Activated CD4-positive, CD25-positive, alpha-beta regulatory T cell (primary cell): ENCODE results near the gene LRRC27.

ENCODE experiments used
- DNase-seq, 4 experiments: peaks; one replicate each; lab custom pipeline; 2025; lab: John Stamatoyannopoulos, UW

The LRRC27 gene

DNA sequence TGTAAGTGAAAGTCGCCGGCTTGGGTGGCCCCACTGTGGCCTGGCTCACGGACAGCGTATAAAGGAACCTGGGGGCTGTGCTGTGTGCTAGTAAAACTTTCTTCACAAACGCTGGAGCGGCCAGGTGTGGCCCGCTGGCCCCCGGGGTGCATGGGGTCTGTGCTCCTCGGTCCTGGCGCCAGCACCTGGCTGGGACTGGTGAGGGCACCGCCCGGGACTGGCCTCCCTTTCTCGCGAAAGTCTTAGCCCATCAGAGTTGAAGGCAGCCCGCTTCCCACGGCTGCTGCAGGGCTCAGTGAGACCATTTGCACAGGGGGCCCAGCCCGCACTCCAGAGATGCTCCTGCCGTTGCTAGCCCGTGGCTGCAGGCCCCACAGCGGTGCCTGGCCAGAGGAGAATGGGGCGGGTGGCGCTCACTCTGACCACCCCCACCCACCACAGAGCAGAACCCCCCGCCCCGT lies 70.8 kb downstream of the LRRC27 start:
- no peak for DNase-seq

DNA sequence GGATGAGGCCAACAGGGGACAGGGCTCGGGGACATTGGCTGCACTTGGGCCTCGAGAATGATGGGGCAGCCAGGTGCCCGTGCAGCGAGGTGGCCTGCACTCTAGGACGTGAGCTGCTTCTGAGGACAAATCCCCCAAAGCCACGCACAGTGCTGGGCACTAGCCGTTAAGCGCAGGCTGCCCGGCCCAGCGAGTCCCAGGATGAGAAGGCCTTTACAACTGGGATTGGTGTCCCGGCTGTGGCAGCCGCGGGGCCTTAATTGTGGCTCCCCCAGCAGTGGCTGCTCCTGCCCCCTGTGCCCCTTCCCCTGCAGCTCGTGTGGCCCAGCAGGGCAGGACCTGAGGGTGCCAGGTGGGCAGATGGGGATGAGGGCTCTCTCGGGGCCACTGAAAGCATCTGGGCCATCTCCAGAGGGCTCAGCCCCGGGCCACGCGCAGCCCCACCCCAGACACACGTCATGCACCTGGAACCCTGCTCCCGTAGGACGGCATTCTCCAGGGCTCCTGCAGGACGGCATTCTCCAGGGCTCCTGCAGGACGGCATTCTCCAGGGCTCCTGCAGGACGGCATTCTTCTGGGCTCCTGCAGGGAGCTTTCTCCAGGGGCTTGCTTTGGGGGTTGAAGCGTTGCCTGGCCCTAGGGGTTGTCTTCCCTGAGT lies 71.6 kb downstream of the LRRC27 start:
- DNase-seq, result no peak

DNA sequence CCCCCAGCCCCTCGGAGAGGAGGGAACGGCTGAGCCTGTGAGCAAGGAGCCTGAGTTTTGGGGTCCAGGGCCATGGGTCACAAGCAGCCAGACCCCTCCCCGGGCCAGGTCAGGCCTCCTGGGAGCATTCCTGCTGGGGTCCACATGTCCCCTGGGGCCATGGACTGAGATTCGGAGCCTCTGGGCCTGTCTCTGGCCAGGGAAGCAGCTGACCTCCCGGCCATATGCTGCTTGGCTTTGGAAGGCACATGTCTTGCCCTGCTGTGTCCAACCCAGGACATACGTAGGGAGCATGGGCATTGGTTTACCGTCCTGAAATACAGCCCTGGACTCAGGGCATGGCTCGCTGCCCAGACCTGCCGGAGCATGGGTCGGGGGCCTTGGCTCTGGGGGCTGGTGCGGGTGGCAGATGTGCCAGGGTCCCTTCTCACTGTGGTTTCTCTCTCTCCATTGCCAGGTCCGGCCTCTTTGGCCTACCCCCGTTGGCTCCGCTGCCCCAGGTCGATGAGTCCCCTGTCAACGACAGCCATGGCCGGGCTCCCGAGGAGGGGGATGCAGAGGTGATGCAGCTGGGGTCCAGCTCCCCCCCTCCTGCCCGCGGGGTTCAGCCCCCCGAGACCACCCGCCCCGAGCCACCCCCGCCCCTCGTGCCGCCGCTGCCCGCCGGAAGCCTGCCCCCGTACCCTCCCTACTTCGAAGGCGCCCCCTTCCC lies 72.3 kb downstream of the LRRC27 start:
- DNase-seq, result no peak

DNA sequence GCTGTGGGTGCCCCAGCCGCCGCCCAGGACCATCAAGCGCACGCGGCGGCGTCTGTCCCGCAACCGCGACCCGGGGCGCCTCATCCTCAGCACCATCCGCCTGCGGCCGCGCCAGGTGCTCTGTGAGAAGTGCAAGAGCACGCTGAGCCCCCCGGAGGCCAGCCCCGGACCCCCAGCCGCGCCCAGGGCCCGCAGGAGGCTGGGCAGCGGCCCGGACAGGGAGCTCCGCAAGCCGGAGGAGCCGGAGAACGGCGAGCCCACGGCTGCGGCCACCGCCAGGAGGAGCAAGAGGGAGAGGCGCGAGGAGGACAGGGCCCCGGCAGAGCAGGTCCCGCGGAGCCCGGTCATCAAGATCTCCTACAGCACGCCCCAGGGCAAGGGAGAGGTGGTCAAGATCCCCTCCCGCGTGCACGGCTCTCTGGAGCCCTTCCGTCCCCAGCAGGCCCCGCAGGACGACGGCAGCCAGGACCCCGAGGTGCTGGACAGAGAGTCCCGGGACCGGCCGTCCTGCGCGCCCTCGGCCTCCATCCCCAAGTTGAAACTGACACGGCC lies 73.0 kb downstream of the LRRC27 start:
- DNase-seq, result no peak

DNA sequence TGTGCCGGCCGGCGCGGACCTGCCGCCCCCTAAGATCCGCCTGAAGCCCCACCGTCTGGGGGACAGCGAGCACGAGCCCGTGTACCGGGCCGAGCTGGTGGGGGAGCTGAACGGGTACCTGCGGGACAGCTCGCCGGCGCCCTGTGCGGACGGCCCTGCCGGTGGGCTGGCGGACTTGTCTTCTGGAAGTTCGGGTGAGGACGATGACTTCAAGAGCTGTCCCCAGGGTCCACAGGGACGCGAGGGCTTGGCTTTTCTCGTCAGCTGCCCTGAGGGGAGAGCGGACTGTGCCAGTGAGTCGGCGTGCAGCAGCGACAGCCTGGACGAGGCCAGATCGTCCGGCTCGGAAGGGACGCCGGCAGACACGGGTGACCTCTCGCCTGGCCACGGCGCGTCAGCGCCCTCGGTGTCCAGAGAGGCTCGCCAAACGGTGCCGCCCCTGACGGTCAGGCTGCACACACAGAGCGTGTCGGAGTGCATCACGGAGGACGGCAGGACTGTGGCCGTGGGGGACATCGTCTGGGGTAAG lies 73.5 kb downstream of the LRRC27 start:
- DNase-seq, result no peak

DNA sequence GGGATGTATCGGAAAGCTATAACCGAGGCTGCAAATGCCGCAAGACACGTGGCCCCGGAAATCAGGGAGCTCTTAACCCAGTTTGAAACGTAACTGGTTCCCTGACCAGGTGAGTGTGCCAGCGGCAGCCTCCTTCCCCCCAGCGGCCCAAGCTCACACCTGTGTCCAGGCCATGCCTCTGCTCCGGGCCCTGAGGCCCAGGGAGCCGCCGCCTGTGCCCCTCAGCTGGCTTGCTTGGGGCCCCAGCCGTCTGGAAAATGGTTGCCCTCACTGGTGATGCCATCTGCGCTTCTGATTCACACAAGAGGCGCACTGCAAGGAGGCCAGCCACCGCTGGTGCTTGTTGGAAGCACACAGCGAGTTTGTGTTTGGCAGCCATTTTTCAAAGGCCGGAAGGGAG lies 74.2 kb downstream of the LRRC27 start:
- DNase-seq, result no peak

DNA sequence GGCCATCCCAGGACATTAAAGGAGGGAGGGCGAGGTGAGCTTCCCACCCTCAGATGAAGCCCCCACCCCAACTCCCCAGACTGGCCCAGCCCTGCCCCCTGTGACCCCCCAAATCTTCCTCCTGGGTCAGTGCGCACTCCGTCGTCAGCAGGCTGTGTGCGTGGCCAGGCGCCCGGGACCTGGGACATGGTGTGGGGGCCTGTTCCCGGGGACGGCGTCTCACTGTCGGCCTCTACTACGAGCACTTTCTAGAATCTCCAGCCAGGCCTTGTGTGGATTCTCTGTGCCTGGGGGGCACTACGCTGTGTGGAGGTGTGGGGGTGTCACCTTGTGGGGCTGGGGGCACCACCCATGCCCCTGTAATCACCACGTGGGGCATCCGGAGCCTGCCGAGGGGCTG lies 74.8 kb downstream of the LRRC27 start:
- no peak for DNase-seq

DNA sequence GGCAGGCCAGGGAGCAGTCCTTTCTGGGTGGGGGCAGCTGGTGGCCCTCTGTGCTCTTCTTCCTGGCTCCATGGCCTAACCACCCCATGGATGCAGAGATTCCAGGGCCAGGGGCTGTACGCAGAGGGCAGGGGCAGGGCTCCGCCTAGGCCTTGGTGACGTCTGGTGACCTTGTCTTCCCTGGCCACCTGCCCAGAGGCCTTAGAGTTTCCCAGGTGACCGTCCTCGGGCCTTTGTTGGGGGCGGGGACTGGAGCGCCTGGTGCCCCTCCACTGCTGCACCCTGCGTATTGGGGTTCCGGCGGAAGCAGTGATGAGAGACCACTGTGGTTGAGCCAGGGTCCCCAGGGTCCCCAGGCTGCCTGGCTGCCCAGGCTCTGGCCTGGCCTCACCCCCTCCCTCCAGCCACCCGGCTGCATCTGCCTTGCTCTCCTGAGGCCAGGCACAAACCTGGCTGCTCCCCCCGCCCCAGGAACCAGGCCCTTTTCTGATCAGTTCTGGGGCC lies 75.3 kb downstream of the LRRC27 start:
- DNase-seq, result no peak

DNA sequence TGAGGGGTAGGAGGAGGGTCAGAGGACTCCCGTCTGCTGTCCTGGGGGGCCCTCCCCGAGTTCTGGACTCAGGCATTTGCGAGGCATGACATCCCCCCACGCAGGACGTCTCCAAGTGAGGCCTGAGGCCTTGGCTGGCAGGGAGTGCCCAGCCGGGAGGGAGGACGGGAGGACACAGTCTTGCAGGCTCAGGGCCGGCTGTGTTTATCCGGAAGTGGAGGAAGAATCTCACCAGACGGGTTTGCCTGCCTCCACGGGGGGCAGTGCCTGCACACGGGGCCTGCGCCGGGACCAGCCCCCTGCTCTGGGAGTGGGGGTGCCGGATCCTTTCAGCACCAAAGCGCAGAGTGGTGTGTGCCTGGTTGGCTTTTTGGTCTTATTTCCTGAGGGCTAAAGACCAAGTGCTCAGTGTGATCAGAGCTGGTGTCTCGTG lies 75.9 kb downstream of the LRRC27 start:
- DNase-seq, result no peak

DNA sequence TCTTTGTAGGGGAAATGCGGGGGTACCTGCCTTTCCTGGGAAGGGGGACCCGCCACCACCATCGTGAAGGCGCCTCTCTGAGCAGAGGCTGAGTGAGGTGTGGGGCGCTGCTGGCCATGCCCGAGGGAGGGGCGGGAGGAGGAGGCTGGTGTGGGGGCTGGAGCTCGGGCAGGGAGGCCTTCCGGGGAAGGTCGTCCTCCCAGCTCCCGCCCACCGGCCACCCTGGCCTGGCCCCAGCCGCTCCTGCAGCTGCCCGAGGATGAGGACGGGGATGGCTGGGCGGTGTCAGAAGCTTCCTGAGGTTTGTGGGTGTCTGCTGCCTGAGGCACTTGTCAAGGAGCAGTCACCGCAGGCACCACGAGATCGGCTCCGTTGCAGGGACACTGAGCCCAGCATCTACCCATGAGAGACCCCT lies 76.4 kb downstream of the LRRC27 start:
- no peak for DNase-seq

DNA sequence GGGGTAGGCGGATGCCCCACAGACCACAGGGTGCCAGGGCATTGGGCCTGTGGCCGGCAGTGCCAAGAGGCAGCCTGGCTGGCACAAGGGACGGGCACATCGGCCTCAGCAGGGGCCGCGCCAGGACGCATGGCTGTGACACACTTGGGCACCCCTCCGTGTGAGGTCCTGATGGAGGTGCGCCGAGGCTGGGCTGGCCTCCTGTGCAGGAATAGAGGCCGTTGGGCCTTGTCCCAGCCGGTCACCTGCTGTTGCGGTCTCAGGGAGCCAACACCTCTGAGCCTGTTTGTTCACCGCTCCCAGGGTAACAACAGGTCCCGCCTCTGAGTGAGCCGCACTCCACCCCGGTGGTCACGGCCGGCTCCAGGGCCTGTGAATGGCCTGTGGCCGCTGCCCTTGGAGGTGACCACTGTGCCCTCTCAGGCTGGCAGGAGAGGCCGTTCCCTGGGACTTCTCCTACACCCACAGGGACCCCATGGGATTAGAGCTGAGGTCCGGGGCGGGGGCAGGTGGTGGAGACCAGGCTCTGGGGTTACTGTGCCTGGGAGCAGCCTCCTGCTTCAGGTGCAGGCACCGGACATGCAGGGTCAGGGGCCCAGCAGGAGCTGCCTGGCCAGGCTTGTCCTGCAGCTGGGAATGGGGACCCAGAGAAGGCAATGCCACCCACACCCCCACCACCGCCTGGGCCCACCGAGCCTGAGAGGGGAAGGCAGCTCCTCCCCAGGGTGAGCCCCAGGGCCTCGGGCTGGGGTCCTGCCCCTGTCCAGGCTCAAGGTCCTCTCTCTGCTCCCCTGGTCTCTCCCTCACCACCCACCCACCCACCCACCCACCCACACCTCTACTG lies 77.1 kb downstream of the LRRC27 start:
- DNase-seq, result no peak

DNA sequence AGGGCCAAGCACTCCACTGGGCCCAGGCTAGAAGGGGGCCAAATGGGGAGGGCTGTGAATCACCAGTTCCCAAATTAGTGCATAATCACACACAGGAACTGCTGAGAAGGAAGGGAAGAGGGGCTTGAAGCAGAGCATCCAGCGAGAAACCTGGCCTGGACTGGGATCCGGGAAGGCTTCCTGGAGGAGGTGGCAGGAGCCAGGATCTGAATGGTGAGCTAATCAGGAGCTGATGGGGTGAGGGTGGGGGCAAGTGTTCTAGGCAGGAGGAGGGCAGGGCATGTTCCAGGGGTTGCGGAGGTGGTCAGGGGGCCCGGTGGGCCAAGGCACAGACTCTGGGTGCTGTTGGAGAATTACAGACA lies 77.7 kb downstream of the LRRC27 start:
- no peak for DNase-seq

DNA sequence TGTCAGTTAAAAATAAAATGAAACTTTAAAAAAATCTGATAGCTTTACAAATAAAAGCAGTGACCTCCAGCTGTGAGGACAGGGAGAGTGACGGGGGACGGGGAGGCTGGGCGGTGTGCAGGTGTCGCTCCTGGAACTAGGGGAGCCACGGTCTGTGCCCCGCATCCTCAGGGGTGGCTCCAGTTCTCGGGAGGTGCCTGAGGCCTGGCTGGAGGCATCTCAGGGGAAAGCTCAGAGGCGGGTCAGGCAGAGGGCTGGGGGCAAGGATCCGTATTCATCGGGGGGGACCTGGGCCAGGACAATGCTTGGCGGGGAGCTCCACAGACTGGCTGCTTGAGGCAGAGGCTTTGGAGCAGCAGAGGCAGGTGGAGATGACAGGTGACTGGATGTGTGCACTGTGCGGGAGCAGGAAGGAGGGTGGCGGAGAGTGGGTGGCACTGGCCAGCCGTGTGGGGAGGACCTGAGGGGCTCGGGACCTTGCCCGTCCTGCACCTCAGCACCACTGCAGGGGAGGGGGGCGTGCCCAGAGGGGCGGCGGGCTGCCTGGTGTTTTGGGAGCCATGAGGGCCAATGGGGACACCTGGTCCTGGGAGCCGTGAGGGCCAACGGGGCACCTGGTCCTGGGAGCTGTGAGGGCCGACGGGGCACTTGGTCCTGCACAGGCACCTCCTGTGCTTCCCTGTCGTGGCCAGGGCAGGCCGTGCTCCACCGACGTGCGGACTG lies 78.2 kb downstream of the LRRC27 start:
- DNase-seq, result no peak

DNA sequence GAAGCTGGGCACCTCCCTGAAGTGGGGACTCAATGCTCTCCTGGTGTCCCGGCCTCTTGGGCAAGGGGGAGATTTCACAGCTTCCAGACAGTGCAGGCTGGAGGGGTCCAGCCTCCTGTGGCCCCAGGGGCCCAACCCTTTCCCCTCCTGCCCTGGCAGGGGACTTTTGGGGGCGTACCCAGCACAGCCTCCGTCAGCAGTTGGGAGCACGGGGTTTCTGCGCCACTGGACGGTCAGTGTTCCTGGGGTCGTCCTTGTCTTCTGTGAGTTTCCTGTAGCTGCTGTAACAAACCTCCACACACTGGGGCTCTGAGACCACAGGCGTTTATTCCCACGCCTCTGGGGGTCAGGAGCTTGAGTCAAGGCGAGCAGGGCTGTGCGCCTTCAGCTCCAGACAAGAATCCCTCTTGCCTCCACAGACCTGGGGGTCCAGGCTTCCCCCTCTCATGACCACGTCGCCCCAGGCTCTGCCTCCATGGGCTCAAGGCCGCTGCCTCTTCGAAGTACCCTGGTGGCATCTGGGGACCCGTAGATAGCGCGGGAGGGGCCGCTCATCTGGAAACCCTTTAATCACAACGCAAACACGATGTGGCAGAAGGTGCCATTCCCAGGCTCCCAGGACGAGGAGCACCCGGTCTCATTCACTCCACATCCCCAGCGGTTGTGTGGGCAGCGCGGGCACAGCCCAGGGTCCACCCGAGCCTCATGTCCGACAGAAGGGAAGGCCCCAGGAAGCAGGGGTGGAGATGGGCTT lies 79.0 kb downstream of the LRRC27 start:
- no peak for DNase-seq

DNA sequence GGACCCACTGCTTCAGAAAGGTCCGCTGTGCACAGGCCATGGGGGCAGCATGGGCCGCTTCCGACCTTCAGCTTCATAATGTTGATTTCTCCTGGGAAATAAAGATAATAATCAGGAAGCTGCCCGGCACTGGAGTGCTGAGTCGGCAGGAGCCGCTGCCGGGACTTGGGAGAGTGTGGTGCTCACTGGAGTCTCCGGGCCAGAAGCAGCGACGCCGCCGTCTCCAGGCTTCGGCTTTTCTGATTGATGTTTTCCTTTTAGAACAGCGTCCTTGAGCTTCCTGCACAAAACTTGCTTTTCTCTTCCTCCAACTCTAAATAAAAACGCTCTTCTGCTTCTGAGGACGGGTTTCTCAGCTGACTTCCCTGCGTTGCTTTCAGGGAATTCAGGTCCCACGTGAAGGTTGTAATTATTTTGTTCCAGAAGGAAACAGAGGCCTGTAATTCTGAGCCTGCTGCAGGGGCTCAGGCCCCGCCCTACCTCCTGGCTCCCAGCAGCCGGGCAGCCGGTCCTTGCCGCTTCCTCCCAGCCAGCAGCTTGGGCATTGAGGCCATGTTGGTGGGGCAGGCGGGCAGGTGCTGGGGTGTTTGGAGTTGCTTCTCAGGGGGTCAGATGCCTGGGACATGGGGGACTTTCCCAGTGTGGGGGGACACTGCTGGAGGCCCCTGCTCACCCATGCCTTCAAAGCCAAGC lies 79.7 kb downstream of the LRRC27 start:
- DNase-seq, result no peak

DNA sequence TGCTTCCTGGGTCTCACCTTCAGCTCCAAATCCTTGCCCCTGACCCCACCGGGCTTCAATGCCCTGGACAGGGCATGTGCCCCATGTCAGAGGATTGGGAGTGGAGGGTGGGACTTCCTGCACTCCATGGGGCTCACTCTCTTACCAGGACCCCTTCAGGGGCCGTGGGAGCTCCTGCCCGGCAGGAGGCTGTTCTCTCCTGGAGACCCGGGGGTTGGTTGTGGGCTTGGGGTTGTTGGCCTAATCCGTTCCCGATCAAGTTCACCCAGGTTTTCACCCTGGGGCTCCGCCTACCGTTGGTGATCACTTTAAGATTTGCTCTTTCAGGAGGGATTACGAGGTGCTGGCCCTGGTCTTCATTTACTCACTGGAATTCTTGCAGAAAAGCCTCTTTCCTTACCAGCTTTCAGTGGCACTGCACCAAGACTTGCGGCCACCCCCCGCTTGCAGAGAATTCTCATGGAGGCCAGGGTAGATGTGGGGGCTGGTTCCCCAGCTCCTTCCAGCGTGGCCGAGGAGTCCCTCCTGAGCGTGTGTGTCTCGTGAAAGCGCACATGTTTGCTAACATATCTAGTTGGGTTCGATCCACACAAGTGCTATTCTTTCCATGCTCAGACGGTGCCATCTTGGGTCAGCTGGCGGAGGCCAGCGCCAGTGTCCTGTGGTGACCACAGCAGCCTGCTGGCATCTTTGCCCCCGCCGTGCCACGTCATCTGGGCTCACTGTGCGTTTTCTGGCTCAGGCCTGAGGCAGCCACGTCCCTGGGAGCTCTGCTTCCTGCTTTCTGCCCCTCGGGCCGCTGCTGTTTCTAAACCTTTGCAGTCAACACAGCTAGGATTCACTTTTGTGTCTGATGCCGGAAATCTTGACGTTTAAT lies 80.6 kb downstream of the LRRC27 start:
- no peak for DNase-seq

DNA sequence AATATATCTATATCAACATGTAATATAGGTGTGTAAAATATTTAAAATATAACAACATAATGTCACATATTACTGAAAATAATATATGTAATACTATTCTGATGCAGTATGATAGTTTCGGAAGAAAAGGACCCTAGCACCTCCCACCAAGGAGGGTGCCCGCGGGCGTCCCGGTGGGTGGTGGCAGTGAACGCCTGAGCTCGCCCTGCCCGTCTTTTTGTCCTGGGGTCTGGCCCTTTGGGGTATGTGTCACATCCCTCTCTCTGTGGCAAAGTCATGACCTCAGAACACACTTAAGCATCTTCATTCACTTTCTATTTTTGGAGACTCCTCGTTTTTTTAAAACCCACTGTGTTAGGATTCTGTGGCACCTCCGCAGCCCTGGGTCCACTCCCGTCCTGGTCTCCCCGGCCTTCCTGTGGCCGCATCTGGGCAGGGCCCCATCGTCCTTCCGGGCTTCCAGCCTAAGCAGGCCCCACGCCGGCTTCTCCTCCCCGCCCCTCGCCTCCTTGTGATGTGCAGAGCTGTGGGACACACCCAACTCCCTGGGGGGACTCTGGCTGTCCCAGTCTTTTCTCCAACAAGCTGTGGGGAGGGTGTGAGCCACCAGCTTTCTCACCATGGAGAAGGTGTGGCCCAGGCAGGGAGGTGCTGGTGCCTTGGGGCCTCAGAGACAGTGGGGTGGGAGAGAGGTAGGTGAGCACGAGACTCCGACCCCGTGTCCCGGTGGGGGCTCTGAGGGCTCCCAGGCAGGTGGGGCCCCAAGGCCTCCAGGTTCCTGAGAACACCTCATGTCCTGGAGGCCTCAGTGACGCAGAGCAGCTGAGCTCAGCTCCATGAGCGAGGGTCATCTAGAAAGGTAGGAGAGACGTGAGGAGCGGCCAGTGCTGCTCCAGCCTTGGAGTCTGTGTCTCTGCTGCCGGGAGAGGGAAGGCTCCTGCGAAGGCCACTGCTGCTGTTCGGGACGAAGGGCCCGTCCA lies 81.5 kb downstream of the LRRC27 start:
- no peak for DNase-seq
